Measurements from ENCODE around the gene ACVR1.

The ACVR1 gene

DNA sequence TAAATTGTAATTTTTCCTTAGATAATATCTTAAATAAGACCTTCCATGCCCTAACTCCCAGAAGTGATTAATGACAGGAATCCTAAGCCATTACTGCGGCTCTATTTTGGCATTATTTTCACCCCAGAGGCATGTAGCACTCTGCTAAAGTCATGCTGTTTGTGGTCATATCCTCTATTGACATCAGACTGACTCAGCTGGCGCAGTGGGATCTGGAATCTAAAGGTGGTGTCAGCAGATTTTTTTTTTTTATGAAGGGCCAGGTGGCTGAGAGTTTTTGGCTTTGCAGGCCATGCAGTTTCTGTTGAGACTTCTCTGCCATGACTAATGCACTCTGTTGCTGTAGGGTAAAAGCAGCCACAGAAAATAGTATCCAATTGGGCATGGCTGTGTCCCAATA lies 183.4 kb downstream of the ACVR1 start:
- DNase-seq = no peak

DNA sequence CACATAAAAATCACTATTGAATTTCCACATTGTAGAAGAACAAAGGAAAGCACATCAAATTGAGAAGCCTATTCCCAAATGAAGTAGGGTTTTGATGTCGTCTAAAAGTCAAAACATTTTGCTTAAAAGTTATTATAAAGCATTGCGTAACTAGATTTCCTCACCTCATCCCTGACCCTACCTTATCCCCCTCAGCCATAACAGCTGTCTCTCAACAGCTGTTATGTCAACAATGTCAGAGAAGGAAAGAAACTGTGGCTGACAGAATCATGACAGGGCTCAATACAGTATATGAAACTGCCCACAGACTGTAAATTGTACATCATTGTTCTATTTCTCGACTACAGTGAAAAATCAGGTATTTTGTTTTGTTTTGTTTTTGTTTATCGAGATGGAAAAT lies 184.4 kb downstream of the ACVR1 start:
- DNase-seq = no peak

DNA sequence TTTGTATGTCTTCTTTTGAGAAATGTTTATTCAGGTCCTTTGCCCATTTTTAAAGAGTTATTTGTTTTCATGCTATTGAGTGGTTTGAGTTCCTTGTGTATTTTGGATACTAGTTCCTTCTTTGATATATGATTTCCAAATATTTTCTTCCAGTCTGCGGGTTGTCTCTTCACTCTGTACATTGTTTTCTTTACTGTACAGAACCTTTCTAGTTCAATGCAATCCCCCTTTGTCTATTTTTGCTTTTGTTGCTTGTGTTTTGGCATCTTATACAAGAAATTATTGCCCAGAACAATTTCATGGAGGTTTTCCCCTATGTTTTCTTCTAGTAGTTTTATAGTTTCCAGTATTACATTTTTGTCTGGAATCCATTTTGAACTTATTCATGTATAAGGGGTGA lies 185.0 kb downstream of the ACVR1 start:
- DNase-seq = no peak
